Natural killer cell (primary cell): ENCODE results near the gene CHTOP. TPM values are rescaled to one million over a fixed set of nuclear protein-coding genes. Genes with fewer than 3 reads are reported as not detected.

Experiments
- ATAC-seq, 3 donors: fragments of 150-1000 bp in 2 of 3; fragments of 200-7000 bp in 1 of 3; cut with Tn5 transposase; 1 replicate in 1 of 3; 2 replicates in 2 of 3; pipeline ENCODE4 v1.10.0; 2021; ENCODE audit warnings: mild to moderate bottlenecking in 2 of 3, moderate library complexity in 2 of 3
- DNase-seq, 2 donors: peaks; one replicate each; pipeline versions ENCODE4 v3.0.0 to v3.0.0-alpha.2; 2013 to 2021; ENCODE audit warnings: mixed read lengths in 1 of 2
- H3K27ac ChIP-seq: one replicate; pipeline ENCODE4 v1.5.1; 2013; ENCODE audit warnings: mild to moderate bottlenecking, low read length
- H3K27me3 ChIP-seq: one replicate; pipeline ENCODE4 v1.6.1; 2013; ENCODE audit warnings: low read length; ENCODE audit not compliant: control insufficient read depth, insufficient read depth
- H3K36me3 ChIP-seq: one replicate; pipeline ENCODE4 v1.6.1; 2013; ENCODE audit warnings: low read length; ENCODE audit not compliant: control insufficient read depth, insufficient read depth
- H3K4me1 ChIP-seq: one replicate; pipeline ENCODE4 v1.6.1; 2013; ENCODE audit warnings: low read length; ENCODE audit not compliant: control insufficient read depth, insufficient read depth
- H3K4me3 ChIP-seq: one replicate; pipeline ENCODE4 v1.5.1; 2013; ENCODE audit warnings: low read length
- H3K9me3 ChIP-seq: one replicate; pipeline ENCODE4 v1.6.1; 2013; ENCODE audit warnings: low read length; ENCODE audit not compliant: control insufficient read depth, insufficient read depth
- H3K27ac Mint-ChIP-seq, 2 donors: one replicate each; pipeline ENCODE4 v1.8.0; 2022; ENCODE audit warnings: mild to moderate bottlenecking in 2 of 2, mixed read lengths in 2 of 2, moderate library complexity in 1 of 2
- H3K27me3 Mint-ChIP-seq, 2 donors: one replicate each; pipeline ENCODE4 v1.8.0; 2022; ENCODE audit warnings: low read depth in 2 of 2, mixed read lengths in 2 of 2
- H3K36me3 Mint-ChIP-seq: one replicate; pipeline ENCODE4 v1.8.0; 2022; ENCODE audit warnings: mixed read lengths
- H3K4me1 Mint-ChIP-seq, 2 donors: one replicate each; pipeline ENCODE4 v1.8.0; 2022; ENCODE audit warnings: mixed read lengths in 2 of 2
- H3K4me3 Mint-ChIP-seq: one replicate; pipeline ENCODE4 v1.8.0; 2022; ENCODE audit warnings: mild to moderate bottlenecking, moderate library complexity, mixed read lengths
- H3K9me3 Mint-ChIP-seq, 2 donors: one replicate each; pipeline ENCODE4 v1.8.0; 2022; ENCODE audit warnings: mixed read lengths in 2 of 2
- CTCF ChIP-seq: fragments of 200-600 bp; IDR thresholded peaks from one replicate; pipeline ENCODE4 v1.8.0; 2022; ENCODE audit warnings: antibody characterized with exemption
- WGBS: methylation state at CpG from one replicate; pipeline ENCODE4 v1.1.7; 2013; ENCODE audit warnings: missing lambda C conversion rate; ENCODE audit not compliant: insufficient coverage; 5-methylcytosine and 5-hydroxymethylcytosine counted together
- intact Hi-C: fragments of 100-400 bp; cut with micrococcal nuclease; formaldehyde crosslinking; loops from one replicate; pipeline ENCODE4 v1.14.2; 2022
- total RNA-seq, 4 donors: library from RNA; stranded (reverse); fragments of 120-200 nt in 1 of 4; gene quantifications; one replicate each; pipeline versions ENCODE4 v1.2.3 to v1.2.4, GENCODE V29; 2013 to 2022

Gene CHTOP
- total RNA-seq, 3 donors from 2014 or later (not counting 1 experiment from before 2014, with no cell fraction given): 94.7 to 110 (median 106) TPM

GRCh38 chr1:153693466-153693865 lies 59.6 kb downstream of the CHTOP start:
- no peak overlapping the region for H3K4me3 Mint-ChIP-seq
- Histone ChIP-seq H3K27ac (no peak overlapping the region), H3K4me1 (peaks cover 8% of the 10 kb centered on the region), H3K9me3 (no peaks in the 10 kb centered on the region), H3K4me3 (no peak overlapping the region), H3K27me3 (peaks cover 5% of the 10 kb centered on the region), H3K36me3 (no peaks in the 10 kb centered on the region)
- no peaks in the 10 kb centered on the region for H3K9me3 Mint-ChIP-seq
- H3K4me1 Mint-ChIP-seq: peaks cover 0 to 10% of the 10 kb centered on the region in 2 donors
- no peak overlapping the region for H3K27ac Mint-ChIP-seq
- no peaks in the 10 kb centered on the region for H3K27me3 Mint-ChIP-seq
- no peaks in the 10 kb centered on the region for H3K36me3 Mint-ChIP-seq
- no peak for TF ChIP-seq CTCF
- no peak for DNase-seq
- intact Hi-C loops: no loop called here
- no peak for ATAC-seq
- WGBS: 83% methylated on average over 4 of the region's 4 CpGs

Other genes with a start within 250 kb of the CHTOP start
- gene S100A8, start 243.0 kb upstream of the CHTOP start, total RNA-seq: 100 to 1,000 TPM in 1 of 3 donors, 10 to 100 TPM in 1, 1 to 10 TPM in 1; 1.8 to 220 (median 75.8) TPM
- not detected for gene S100A7A, start 217.5 kb upstream of the CHTOP start, total RNA-seq
- gene S100A7, start 173.4 kb upstream of the CHTOP start, total RNA-seq: not detected
- gene S100A6, start 98.1 kb upstream of the CHTOP start, total RNA-seq: 100 to 1,000 TPM; 174 to 261 (median 245) TPM
- gene S100A5, start 93.1 kb upstream of the CHTOP start, total RNA-seq: not detected
- gene S100A4, start 88.3 kb upstream of the CHTOP start, total RNA-seq: 100 to 1,000 TPM; 509 to 689 (median 597) TPM
- gene S100A3, start 84.8 kb upstream of the CHTOP start, total RNA-seq: not detected
- not detected for gene S100A2, start 68.2 kb upstream of the CHTOP start, total RNA-seq
- gene S100A16, start 20.9 kb upstream of the CHTOP start, total RNA-seq: not detected
- gene S100A14, start 17.7 kb upstream of the CHTOP start, total RNA-seq: not detected
- gene S100A13, start 6.6 kb upstream of the CHTOP start, total RNA-seq: 1 to 10 TPM; 4.0 to 5.8 (median 4.1) TPM
- gene S100A1, start 5.6 kb upstream of the CHTOP start, total RNA-seq: not detected
- gene SNAPIN, start 24.6 kb downstream of the CHTOP start, total RNA-seq: 10 to 100 TPM; 21.0 to 25.5 (median 23.5) TPM
- gene ILF2, start 36.9 kb downstream of the CHTOP start, total RNA-seq: 100 to 1,000 TPM in 2 of 3 donors, 10 to 100 TPM in 1; 97.6 to 134 (median 110) TPM
- not detected for gene NPR1, start 44.6 kb downstream of the CHTOP start, total RNA-seq
- gene INTS3, start 94.0 kb downstream of the CHTOP start, total RNA-seq: 10 to 100 TPM; 44.3 to 55.3 (median 44.5) TPM
- gene SLC27A3, start 141.3 kb downstream of the CHTOP start, total RNA-seq: 100 to 1,000 TPM in 1 of 3 donors, 10 to 100 TPM in 2; 65.3 to 107 (median 89.8) TPM